HT1080 (cell line): ENCODE measurements around the gene GPRASP3. TPM values are rescaled to one million over a fixed set of nuclear protein-coding genes. Genes with fewer than 3 reads are reported as not detected.

ENCODE experiments used
- DNase-seq: peaks from one replicate; pipeline ENCODE4 v3.0.0-alpha.2; 2015; ENCODE audit warnings: low read depth
- small RNA-seq: library from RNA; depleted of rRNA; stranded (forward); fragments of <200 nt; gene quantifications from one replicate; pipeline ENCODE3, GENCODE V24; 2014
- total RNA-seq: library from RNA; depleted of rRNA; stranded (reverse); fragments of >200 nt; shearing (Covaris generic); gene quantifications from 2 replicates; pipeline ENCODE4 v1.2.3, GENCODE V29; 2014; rRNA removed

GPRASP3 gene
- total RNA-seq, 1 experiment from 2014 or later = 0.71 TPM

DNA sequence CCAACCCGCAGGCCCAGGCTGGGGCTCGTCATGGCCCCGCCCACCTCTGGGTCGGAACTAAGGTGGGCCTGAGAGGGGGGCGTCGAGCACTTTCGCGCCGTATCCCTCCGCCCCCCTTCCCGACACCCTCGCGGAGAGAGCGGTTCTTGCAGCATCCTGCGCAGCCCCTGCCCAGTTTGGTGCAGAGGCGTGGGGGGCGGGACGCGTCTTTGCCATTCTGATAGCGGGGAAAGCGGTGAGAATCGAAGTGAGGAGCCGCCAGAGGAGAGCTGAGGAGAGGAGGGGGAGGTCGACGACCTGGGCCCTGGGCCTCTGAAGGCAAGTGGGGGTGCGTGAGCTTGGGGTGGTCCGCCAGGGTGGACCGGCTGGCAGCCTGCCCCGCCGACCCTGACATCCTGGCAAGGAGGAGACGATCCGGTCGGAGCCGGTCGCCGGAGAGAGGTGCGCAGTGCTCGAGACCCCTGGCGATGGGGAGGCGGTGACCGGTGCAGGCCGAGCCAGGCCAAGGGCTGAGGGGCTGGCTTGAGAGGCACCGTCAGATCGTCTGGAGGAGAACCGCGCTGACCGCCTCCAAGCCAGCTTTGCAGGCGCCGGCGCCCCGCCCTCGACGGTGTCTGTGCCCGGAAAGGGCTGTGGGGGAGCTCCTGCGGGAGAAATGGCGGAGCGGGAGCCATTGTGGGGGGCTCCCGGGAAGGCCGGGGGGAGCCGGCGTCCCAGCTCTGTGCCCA is 25.5 kb downstream of the GPRASP3 start:
- DNase-seq = no peak

DNA sequence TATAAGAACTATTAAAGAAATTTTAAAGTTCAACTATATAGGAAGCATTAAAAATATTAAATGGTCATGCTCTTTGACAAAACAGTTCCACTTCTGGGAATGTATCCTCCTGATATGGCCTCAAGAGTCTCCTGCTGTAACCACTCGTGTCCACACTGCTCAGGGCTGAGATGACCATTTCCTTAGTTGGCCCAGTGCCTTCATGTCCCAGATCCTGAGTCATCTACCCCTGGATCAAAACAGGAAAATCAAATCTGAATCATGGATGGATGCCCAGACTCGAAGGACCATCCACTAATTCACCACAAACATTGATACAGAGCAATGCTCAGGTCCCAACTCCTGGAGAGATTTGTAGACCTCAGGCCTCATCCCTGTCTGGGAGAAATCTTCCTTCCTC is 44.7 kb downstream of the GPRASP3 start:
- DNase-seq = peak; percentile 85

DNA sequence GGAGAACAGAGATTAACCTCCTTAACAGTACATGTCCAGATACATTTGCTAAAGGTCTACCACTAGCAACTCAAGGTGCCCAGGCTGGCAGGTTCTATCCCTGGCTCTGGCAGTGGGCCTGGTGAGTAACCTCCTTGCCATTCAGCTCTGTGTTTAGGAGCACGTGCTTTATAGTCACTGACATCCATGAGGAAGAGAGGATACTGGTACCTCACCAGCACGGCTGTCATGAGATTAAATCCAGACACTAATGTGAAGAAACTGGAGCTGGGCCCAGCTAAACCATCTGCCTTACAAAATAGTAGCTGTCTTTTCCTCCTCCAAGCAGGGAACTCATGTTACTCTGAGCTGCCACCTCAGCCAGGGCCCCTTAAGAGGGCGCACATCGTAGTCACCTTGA is 45.3 kb downstream of the GPRASP3 start:
- DNase-seq = peak; percentile 63

DNA sequence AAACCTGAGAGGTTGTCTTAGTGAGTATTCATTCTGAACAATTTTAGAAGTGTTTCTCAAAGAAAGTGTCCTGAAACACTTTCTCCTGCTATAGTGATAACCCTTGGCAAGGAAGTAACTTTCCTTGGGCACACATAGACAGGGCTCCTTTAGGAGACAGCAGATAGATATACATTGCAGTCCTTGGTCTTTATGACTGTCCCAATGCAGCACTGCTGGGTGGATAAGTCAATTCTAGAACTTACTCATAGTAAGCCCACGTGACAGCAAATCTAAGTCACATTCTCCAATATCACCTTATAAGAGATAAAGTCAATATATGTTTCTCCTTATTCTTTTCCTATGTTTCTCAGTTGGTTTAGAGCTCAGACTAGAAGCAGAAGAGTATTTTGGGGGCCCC is 46.7 kb downstream of the GPRASP3 start:
- no peak for DNase-seq

DNA sequence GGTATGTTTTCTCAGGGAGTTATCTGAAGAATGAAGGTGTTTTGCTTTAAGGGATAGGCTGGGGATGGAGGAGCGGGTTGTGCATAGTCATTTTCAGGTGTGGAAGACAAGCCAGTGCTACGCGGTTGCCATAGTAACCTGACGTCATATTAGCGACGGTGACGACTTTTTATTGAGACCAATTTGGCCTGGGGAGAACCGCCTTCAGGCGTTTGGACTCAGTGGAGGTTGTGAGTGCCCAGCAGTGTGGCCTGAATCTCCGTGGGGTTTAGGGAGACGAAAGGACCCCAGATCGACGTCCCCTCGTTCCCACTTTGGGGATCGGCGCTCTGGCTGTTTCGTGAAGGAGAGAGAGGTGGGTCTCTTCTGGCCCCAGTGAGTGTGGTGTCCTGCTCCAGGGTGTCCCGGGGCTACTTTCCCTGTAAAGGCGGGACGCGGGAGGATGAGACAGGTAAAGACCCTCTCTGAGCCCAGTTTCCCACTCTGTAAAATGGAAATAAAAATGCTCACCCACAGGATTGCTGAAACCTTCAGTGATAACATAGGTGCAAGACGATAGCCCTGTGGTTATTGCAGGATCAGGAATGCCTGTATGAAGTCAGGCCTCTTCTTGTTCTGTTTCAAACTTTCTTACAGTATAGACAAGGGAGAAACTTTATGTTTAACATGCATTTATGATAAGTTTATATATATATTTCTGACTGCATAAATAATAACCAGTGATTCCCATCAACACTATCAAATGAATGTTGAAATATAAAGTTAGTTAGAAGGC is 48.6 kb downstream of the GPRASP3 start:
- DNase-seq = peak; percentile 80

Small RNA genes within 50 kb of the gene (small RNA-seq; reads per million reads assigned to genes)
- not detected for gene RNU6-589P

Other genes starting within 250 kb of the GPRASP3 start
- 0.10 TPM in 1 of 2 replicates, not detected in the other for gene TCP11X2, start 248.9 kb upstream of the GPRASP3 start, total RNA-seq
- 2.7 and 2.8 TPM in 2 replicates for gene TMSB15A, start 204.0 kb upstream of the GPRASP3 start, total RNA-seq
- 11.5 and 22.3 TPM in 2 replicates for gene ARMCX5, start 121.2 kb upstream of the GPRASP3 start, total RNA-seq
- 0.18 and 0.43 TPM in 2 replicates for gene GPRASP1, start 69.3 kb upstream of the GPRASP3 start, total RNA-seq
- gene GPRASP2, start 8.3 kb upstream of the GPRASP3 start, total RNA-seq = 11.7 and 17.8 TPM in 2 replicates
- gene RAB40AL, start 216.5 kb downstream of the GPRASP3 start, total RNA-seq = 0.13 TPM in 1 of 2 replicates, not detected in the other